CD4-positive, alpha-beta T cell treated with Interleukin-1 beta for 1 hour (primary cell): Measurements from ENCODE around the gene PIGS.
A peak's percentile ranks its signal among the peaks of the same experiment; 100 is the strongest.

Experiments
- DNase-seq, 2 donors: peaks; one replicate each; pipeline ENCODE4 v3.0.0-alpha.2; 2020 to 2022

PIGS gene

GRCh38 chr17:28549236-28550132 is 21.8 kb downstream of the PIGS start:
- DNase-seq = peak; percentile 81 to 83

DNA sequence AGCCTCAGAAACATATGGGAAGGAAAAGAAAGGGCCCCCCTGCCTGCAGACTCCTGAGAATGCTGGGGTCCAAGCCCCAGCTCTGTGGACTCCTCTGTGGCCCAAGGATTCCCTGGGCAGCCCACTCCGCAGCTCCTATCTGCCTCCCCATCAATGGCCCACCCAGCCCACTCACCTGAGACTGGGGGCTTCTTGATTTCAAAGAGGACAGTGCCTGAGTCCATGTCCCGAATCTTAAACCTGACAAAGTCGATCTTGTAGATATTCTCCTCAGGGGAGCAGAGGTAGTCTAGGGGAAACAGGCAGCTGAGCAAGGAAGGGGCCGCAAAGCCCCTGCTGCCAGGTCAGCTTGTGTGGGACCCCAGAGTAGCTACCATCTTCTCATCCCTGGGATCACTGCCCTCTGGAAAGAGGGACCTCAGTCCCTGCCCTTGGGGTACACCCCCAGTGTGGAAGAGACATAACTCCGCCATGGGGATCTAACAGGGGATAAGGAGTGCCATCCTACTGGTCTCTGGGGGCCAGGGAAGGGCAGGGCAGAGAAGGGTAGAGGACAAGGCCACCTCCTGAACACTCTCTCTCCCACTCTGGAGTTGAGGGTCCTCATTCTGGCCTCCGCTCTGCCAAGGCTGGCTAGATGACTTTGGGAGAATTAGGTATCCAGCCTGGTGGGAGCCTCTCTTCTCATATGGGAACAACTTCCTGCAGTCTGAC is 22.8 kb downstream of the PIGS start:
- no peak for DNase-seq

GRCh38 chr17:28547623-28548416 is 23.5 kb downstream of the PIGS start:
- DNase-seq = peak; percentile 73 to 77

GRCh38 chr17:28547096-28547622 is 24.2 kb downstream of the PIGS start:
- no peak for DNase-seq

GRCh38 chr17:28545787-28546415 is 25.4 kb downstream of the PIGS start:
- no peak for DNase-seq

GRCh38 chr17:28545141-28545503 is 26.2 kb downstream of the PIGS start:
- DNase-seq = no peak

GRCh38 chr17:28544402-28545140 is 26.8 kb downstream of the PIGS start:
- no peak for DNase-seq

DNA sequence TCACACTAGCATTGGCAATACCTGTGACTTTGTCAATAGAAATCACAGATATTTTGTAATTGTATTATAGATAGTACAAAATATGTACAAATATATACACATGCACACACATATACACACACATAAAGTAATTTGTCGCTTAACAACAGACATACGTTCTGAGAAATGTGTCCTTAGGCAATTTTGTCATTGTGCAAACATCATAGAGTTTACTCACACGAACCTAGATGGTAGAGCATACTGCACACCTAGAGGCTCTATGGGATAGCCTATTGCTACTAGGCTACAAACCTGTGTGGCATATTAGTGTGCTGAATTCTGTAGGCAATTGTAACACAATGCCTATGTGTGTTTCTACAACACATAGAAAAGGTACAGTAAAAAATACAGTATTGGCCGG is 29.9 kb downstream of the PIGS start:
- no peak for DNase-seq

- no peak for DNase-seq
Measured at GRCh38 chr17:28540231-28540630, 31.1 kb downstream of the PIGS start.

DNA sequence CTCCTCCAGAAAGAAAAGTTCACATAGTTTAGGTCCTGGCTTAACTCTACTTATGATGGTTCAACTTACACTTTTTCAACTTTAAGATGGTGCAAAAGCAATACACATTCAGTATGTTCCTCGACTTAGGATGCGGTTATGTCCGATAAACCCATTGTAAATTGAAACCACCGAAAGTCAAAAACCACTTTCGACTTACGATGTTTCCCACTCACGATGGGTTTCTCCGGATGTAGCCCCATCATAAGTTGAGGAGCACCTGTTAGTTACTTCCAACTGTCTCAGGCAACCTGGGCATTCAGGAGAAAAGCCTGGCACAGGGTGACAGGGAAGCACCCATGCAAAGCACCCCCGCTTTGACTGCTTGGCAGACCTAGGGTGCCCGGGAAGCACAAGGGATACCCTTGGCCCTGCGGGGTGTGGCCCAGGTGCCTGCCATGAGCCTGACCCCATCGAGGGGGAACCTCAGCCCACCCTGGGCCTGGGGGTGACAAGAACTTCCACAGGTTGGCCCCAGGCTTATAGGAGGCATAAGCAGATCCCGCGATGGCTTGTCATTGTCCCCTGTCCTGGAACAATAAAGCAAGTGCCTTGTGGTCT is 32.9 kb downstream of the PIGS start:
- DNase-seq = no peak

DNA sequence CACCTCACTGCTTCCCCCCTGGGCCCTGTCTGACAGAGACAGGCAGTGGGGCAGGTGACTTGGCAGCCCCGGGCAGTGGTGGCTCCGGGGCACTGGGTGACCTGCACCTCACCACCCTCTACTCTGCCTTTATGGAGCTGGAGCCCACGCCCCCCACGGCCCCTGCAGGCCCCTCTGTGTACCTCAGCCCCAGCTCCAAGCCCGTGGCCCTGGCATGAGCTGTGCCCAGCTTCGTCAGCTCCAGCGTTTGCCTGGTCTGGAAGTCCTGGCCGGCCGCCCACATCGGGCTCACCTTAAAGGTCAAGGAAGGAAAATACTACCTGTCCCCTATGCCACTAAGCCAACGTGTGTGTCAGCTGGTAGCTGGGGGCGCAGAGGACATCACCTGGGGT is 34.1 kb downstream of the PIGS start:
- DNase-seq = no peak

DNA sequence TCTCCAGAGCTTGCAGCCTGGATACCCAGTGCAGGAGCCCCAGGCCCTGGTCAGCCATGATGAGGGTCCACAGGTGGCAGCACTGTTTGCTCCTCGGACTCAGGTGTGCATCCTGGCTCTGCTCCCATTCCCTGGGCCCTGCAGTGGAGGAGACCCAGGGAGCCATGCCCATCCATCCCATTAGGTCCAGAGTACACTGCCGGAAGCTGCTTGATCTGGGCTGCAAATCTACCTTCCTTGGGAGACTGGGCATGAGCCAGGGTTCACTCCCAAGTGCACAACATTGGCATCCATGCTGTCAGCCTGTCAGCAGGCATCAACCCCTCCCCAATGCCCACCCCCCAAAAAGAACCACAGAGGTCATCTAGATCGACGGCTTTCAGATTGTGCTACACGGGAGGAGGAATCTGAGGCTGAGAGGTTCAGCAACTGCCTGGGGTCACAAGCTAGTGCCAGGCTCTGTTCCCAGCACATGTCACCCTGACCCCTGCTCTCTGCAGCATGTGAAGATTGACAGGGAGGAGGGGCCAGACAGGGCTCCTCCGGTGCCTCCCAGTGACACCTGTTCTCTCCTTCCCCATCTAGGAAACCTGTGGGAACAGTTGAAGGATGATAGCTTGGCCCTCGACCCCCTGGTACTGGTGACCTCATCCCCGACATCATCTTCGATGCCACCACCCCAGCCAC is 34.6 kb downstream of the PIGS start:
- DNase-seq = no peak

DNA sequence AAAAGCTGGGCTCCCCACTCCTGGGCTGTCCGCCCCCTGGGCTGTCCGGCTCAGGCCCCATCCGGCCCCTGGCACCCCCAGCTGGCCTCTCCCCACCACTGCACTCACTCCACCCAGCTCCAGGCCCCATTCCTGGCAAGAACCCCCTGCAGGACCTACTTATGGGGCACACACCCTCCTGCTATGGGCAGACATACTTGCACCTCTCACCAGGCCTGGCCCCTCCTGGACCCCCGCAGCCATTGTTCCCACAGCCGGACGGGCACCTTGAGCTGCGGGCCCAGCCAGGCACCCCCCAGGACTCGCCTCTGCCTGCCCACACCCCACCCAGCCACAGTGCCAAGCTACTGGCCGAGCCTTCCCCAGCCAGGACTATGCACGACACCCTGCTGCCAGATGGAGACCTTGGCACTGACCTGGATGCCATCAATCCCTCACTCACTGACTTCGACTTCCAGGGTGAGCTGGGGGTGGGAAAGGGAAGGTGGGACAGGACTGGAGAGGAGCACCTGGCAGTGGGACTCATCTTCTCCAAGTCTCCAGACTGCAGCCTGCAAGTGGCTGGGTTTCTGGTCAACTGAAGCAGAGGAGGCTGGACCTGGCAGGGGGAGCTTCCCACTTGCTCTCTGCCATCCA is 36.5 kb downstream of the PIGS start:
- no peak for DNase-seq

DNA sequence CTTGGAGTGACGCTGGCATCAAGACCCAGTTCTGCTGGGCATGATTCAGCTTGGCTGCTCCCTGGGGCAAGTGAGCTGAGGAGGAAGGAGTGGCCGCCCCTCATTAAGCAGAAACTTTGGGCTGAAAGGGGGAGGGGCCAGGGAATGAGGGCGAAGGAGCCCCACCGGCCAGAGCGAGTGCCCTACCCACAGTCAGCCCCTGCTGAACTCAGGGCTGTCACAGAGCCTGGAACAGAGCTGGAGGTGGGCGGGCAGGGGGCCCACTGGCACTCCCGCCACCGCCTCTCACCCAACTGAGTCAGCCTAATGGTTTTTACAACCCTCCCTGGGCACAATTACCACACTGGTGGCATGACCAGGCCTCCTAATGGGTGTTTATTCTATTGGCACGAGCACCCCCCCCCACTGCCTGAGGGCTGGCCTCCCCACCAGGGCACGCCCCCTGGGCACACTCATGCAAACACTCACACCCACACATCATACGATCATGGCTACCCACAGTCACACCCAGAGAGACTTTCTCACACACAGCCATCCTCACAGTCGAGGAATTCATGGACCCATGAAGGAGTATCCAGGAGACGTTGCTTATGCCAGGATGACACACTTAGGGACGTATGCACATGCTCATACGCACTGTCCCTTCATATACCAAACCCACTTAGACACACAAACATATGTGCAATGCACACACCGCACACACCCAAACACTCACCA is 38.1 kb downstream of the PIGS start:
- no peak for DNase-seq

DNA sequence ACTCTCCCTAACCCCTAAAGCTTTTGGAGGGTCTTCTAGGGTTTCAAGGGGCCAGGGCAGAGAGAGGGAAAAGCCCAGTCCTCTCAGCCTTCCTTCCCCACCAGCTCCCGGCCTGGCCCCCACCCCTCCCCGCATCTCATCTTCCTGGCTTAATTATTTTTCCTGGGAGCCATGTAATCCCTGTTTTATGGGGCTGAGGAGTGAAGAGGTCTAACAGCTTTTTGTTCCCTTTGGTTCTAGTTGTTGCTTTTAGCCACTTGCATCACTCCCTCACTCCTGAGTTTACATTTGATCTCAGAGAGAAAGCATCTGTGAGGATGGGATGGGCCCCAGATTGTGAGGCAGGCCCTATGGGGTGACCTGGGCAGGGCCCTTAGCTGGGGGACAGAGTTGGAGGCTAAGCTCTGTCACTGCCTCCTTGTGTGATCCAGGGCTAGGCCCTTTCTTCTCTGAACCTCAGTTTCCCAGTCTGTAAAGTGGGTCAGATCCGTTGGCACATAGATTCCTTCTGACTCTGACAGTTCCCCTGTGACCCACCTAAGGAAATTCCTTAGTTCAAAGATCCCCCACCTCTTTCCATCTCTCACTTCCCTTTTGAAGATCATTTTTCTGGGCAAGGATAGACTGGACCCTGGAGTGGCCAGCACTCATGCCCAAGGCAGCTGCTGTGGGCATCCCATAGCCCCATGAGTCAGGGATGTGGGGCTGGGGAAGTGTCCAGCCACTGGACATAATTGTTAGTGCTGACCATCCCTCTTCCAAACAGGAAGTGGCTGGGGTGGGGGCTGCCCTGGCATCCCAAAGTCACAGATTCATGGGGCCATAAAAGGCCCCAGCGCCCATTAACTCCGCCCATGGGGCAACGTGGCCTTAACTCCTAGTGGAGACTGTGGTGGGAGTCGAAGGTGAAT is 39.0 kb downstream of the PIGS start:
- DNase-seq = no peak

DNA sequence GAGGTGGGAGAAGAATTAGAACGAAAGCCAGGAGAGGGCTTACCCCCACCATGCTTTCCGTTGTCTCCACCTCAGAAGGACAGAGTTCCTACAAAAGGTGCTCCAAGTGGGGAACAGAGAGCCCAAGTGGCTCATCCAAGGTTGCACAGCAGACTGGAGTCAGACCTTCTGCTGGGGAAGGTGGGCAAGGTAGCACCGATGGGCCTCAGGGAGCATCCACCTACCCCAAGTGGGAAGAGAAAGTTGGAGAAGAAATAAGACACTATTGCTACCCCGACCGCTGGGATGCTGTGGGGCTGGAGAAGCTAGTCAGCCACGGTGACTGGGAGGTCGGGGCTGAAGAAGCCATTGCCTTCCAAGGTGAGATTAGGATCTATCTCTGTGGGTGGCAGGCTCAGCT is 40.4 kb downstream of the PIGS start:
- no peak for DNase-seq

DNA sequence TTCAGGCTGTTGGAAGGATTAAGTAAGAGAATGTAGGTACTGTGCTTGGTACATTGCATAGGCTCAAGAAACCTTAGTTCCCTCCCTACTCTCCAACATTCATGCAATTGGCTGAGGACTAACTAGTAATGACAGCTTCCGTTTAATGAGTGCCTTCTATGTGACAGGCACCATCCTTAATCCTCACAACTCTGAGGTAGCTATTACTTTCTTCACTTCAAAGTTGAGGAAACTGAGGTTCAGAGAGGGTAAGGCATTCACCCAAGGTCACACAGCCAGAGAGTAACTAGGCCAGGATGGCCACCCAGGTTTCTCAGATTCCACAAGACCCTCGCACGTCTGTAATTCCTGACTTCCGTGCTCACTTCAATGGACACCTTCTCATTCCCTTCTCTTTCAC is 41.1 kb downstream of the PIGS start:
- DNase-seq = no peak

GRCh38 chr17:28529013-28529400 is 42.3 kb downstream of the PIGS start:
- no peak for DNase-seq
